Activated T-cell treated with anti-CD3 and anti-CD28 coated beads, Interleukin-2, amount 50 U/mL, for 72 hours (primary cell): ENCODE measurements around the gene GTF3A. TPM values are rescaled to one million over a fixed set of nuclear protein-coding genes. Genes with fewer than 3 reads are reported as not detected.
A peak's percentile ranks its signal among the peaks of the same experiment; 100 is the strongest.

Source experiments
- ATAC-seq, 2 donors: fragments of 150-1000 bp; cut with Tn5 transposase; replicated peaks in 1 of 2; 2 replicates each; pipeline ENCODE4 v1.10.0; 2021; ENCODE audit warnings: moderate library complexity in 2 of 2, mild to moderate bottlenecking in 1 of 2
- DNase-seq, 2 donors: peaks; one replicate each; pipeline ENCODE4 v3.0.0; 2021 to 2022; ENCODE audit warnings: mixed read lengths in 1 of 2
- H3K27ac Mint-ChIP-seq: one replicate; pipeline ENCODE4 v1.8.0; 2022; ENCODE audit warnings: mild to moderate bottlenecking, moderate library complexity, mixed read lengths
- H3K27me3 Mint-ChIP-seq: one replicate; pipeline ENCODE4 v1.8.0; 2022; ENCODE audit warnings: low read depth, mixed read lengths
- H3K36me3 Mint-ChIP-seq, 2 donors: one replicate each; pipeline ENCODE4 v1.8.0; 2022; ENCODE audit warnings: mixed read lengths in 2 of 2, mild to moderate bottlenecking in 1 of 2; ENCODE audit not compliant: insufficient read depth in 2 of 2
- H3K4me1 Mint-ChIP-seq: one replicate; pipeline ENCODE4 v1.8.0; 2022; ENCODE audit warnings: low read depth, mixed read lengths
- H3K4me3 Mint-ChIP-seq, 2 donors: one replicate each; pipeline ENCODE4 v1.8.0; 2022; ENCODE audit warnings: mild to moderate bottlenecking in 2 of 2, mixed read lengths in 2 of 2, moderate library complexity in 2 of 2
- H3K9me3 Mint-ChIP-seq, 2 donors: one replicate each; pipeline ENCODE4 v1.8.0; 2022; ENCODE audit warnings: mixed read lengths in 2 of 2
- total RNA-seq, 2 donors: library from RNA; stranded (reverse); gene quantifications; one replicate each; pipeline ENCODE4 v1.2.3, GENCODE V29; 2022

Gene GTF3A
- total RNA-seq, 2 donors from 2014 or later: 188 to 237 TPM

GRCh38 chr13:27415116-27415515 lies 9.3 kb upstream of the GTF3A start:
- no peak overlapping the region for H3K27ac Mint-ChIP-seq
- H3K36me3 Mint-ChIP-seq: no peaks in the 10 kb centered on the region
- no peak for DNase-seq
- H3K4me3 Mint-ChIP-seq: no peak overlapping the region
- no peak for ATAC-seq
- H3K27me3 Mint-ChIP-seq: peaks cover 14% of the 10 kb centered on the region
- H3K9me3 Mint-ChIP-seq: no peaks in the 10 kb centered on the region
- peaks cover 8% of the 10 kb centered on the region for H3K4me1 Mint-ChIP-seq

- H3K4me1 Mint-ChIP-seq: peaks cover 31% of the 10 kb centered on the region
- no peak overlapping the region for H3K27ac Mint-ChIP-seq
- DNase-seq (no peak), ATAC-seq (peak; percentile 33 to 52)
- no peaks in the 10 kb centered on the region for H3K9me3 Mint-ChIP-seq
- H3K4me3 Mint-ChIP-seq: no peak overlapping the region
- H3K27me3 Mint-ChIP-seq: peaks cover 6% of the 10 kb centered on the region
- no peaks in the 10 kb centered on the region for H3K36me3 Mint-ChIP-seq
Measured at GRCh38 chr13:27419328-27419727, 5.1 kb upstream of the GTF3A start.

- no peak overlapping the region for H3K27ac Mint-ChIP-seq
- H3K9me3 Mint-ChIP-seq: no peaks in the 10 kb centered on the region
Measured at GRCh38 chr13:27421101-27421871, 3.1 kb upstream of the GTF3A start.

GRCh38 chr13:27423333-27423732 lies 1.1 kb upstream of the GTF3A start:
- Mint-ChIP-seq H3K4me1 (peaks cover 59% of the 10 kb centered on the region), H3K9me3 (no peaks in the 10 kb centered on the region), H3K36me3 (peaks cover 13 to 18% of the 10 kb centered on the region in 2 donors), H3K27me3 (no peaks in the 10 kb centered on the region), H3K4me3 (peak overlapping the region; percentile 79 to 93), H3K27ac (peak overlapping the region; percentile 53)
- DNase-seq: no peak
- no peak for ATAC-seq

More at GRCh38 chr13:27421101-27421871, 3.1 kb upstream of the GTF3A start:
- no peak for DNase-seq
- no peak for ATAC-seq
- Mint-ChIP-seq H3K27me3 (no peaks in the 10 kb centered on the region), H3K4me3 (no peak overlapping the region), H3K36me3 (peaks cover 9% of the 10 kb centered on the region in 2 donors), H3K4me1 (peaks cover 39% of the 10 kb centered on the region)

GRCh38 chr13:27425158-27425917 lies 919 bp downstream of the GTF3A start:
- Mint-ChIP-seq H3K27ac (peak overlapping the region; percentile 93), H3K9me3 (no peaks in the 10 kb centered on the region), H3K4me3 (peak overlapping the region; percentile 79 to 93), H3K27me3 (no peaks in the 10 kb centered on the region), H3K4me1 (peaks cover 57% of the 10 kb centered on the region), H3K36me3 (peaks cover 13 to 22% of the 10 kb centered on the region in 2 donors)
- ATAC-seq (peak in 1 of 2 donors; percentile 0), DNase-seq (peak in 1 of 2 donors; percentile 30)

GRCh38 chr13:27425918-27426630 lies 1.7 kb downstream of the GTF3A start:
- Mint-ChIP-seq H3K9me3 (no peaks in the 10 kb centered on the region), H3K27me3 (no peaks in the 10 kb centered on the region), H3K4me3 (peak overlapping the region; percentile 79 to 93), H3K27ac (peak overlapping the region; percentile 65), H3K4me1 (peaks cover 65% of the 10 kb centered on the region), H3K36me3 (peaks cover 19 to 29% of the 10 kb centered on the region in 2 donors)
- ATAC-seq (peak; percentile 67 to 69), DNase-seq (peak; percentile 80 to 86)

- no peak for DNase-seq
- no peaks in the 10 kb centered on the region for H3K27me3 Mint-ChIP-seq
- H3K9me3 Mint-ChIP-seq: no peaks in the 10 kb centered on the region
- ATAC-seq: no peak
- peak overlapping the region; percentile 79 to 93 for H3K4me3 Mint-ChIP-seq
- peaks cover 69% of the 10 kb centered on the region for H3K4me1 Mint-ChIP-seq
- H3K27ac Mint-ChIP-seq: peak overlapping the region; percentile 65
- peaks cover 21 to 37% of the 10 kb centered on the region in 2 donors for H3K36me3 Mint-ChIP-seq
Measured at GRCh38 chr13:27427641-27428040, 3.2 kb downstream of the GTF3A start.

GRCh38 chr13:27428160-27428559 lies 3.7 kb downstream of the GTF3A start:
- ATAC-seq: no peak
- Mint-ChIP-seq H3K9me3 (no peaks in the 10 kb centered on the region), H3K4me3 (peak overlapping the region; percentile 66 to 93), H3K36me3 (peaks cover 21 to 40% of the 10 kb centered on the region in 2 donors), H3K4me1 (peaks cover 64% of the 10 kb centered on the region), H3K27me3 (no peaks in the 10 kb centered on the region), H3K27ac (peak overlapping the region; percentile 73)
- no peak for DNase-seq

- DNase-seq: no peak
- peaks cover 39% of the 10 kb centered on the region for H3K4me1 Mint-ChIP-seq
- H3K36me3 Mint-ChIP-seq: peaks cover 15 to 37% of the 10 kb centered on the region in 2 donors
- no peaks in the 10 kb centered on the region for H3K27me3 Mint-ChIP-seq
- H3K9me3 Mint-ChIP-seq: no peaks in the 10 kb centered on the region
- peak overlapping the region in 1 of 2 donors; percentile 17 for H3K4me3 Mint-ChIP-seq
- peak overlapping the region; percentile 86 for H3K27ac Mint-ChIP-seq
- ATAC-seq: no peak
Measured at GRCh38 chr13:27432180-27432579, 7.8 kb downstream of the GTF3A start.

- Mint-ChIP-seq H3K36me3 (peaks cover 14 to 36% of the 10 kb centered on the region in 2 donors), H3K27me3 (no peaks in the 10 kb centered on the region), H3K27ac (peak overlapping the region; percentile 86), H3K4me3 (peak overlapping the region in 1 of 2 donors; percentile 17), H3K9me3 (no peaks in the 10 kb centered on the region), H3K4me1 (peaks cover 39% of the 10 kb centered on the region)
- DNase-seq: no peak
- ATAC-seq: no peak
Measured at GRCh38 chr13:27432611-27433210, 8.3 kb downstream of the GTF3A start.

- no peak for DNase-seq
- H3K4me1 Mint-ChIP-seq: peaks cover 36% of the 10 kb centered on the region
- no peak for ATAC-seq
- H3K27ac Mint-ChIP-seq: no peak overlapping the region
- H3K27me3 Mint-ChIP-seq: no peaks in the 10 kb centered on the region
- no peaks in the 10 kb centered on the region for H3K9me3 Mint-ChIP-seq
- H3K4me3 Mint-ChIP-seq: no peak overlapping the region
- peaks cover 6 to 27% of the 10 kb centered on the region in 2 donors for H3K36me3 Mint-ChIP-seq
Measured at GRCh38 chr13:27437126-27437525, 12.7 kb downstream of the GTF3A start.

GRCh38 chr13:27440408-27440807 lies 16.0 kb downstream of the GTF3A start:
- peaks cover 45% of the 10 kb centered on the region for H3K4me1 Mint-ChIP-seq
- no peak overlapping the region for H3K4me3 Mint-ChIP-seq
- H3K9me3 Mint-ChIP-seq: no peaks in the 10 kb centered on the region
- no peaks in the 10 kb centered on the region for H3K27me3 Mint-ChIP-seq
- peaks cover 4 to 22% of the 10 kb centered on the region in 2 donors for H3K36me3 Mint-ChIP-seq
- DNase-seq: no peak
- ATAC-seq: no peak
- peak overlapping the region; percentile 17 for H3K27ac Mint-ChIP-seq
